Calu3 (cell line): ENCODE results near the gene WDR93. TPM values are rescaled to one million over a fixed set of nuclear protein-coding genes. Genes with fewer than 3 reads are reported as not detected.
A peak's percentile ranks its signal among the peaks of the same experiment; 100 is the strongest.
"Not testable (repeated sequence)": the region's sequence is repeated elsewhere in the genome, so short reads cannot be mapped to it uniquely, and the experiment has no call there.

Source experiments
- BruUV-seq: library from RNA; stranded (reverse); fragments of 400-500 nt; replicated peaks from 2 replicates; lab custom pipeline; 2021; lab: Mats Ljungman, UMichigan
- CTCF ChIA-PET: fragments of 300-600 bp; sonication (Branson Sonifier 250); formaldehyde crosslinking; loops from one replicate; lab custom pipeline; 2022; ENCODE audit warnings: antibody characterized with exemption; lab: Charles Lee
- DNase-seq: peaks from one replicate; pipeline ENCODE4 v3.0.0; 2022
- H3K27ac Mint-ChIP-seq: one replicate; pipeline ENCODE4 v1.8.0; 2022; ENCODE audit warnings: mixed read lengths; ENCODE audit not compliant: unreplicated experiment
- H3K27me3 Mint-ChIP-seq: one replicate; pipeline ENCODE4 v1.8.0; 2022; ENCODE audit warnings: mixed read lengths; ENCODE audit not compliant: unreplicated experiment
- H3K36me3 Mint-ChIP-seq: one replicate; pipeline ENCODE4 v1.8.0; 2022; ENCODE audit warnings: mild to moderate bottlenecking, moderate library complexity, mixed read lengths; ENCODE audit not compliant: insufficient read depth, unreplicated experiment
- H3K4me1 Mint-ChIP-seq: one replicate; pipeline ENCODE4 v1.8.0; 2022; ENCODE audit warnings: mild to moderate bottlenecking, low read depth, mixed read lengths; ENCODE audit not compliant: unreplicated experiment
- H3K4me3 Mint-ChIP-seq: one replicate; pipeline ENCODE4 v1.8.0; 2022; ENCODE audit warnings: mild to moderate bottlenecking, low read depth, moderate library complexity, mixed read lengths; ENCODE audit not compliant: unreplicated experiment
- H3K9me3 Mint-ChIP-seq: one replicate; pipeline ENCODE4 v1.8.0; 2022; ENCODE audit warnings: low read depth, mixed read lengths; ENCODE audit not compliant: unreplicated experiment
- CTCF ChIP-seq: fragments of 200-600 bp; IDR thresholded peaks from one replicate; pipeline ENCODE4 v1.8.0; 2022; ENCODE audit warnings: antibody characterized with exemption; ENCODE audit not compliant: unreplicated experiment
- intact Hi-C: fragments of 100-400 bp; cut with micrococcal nuclease; formaldehyde crosslinking; loops from one replicate; pipeline ENCODE4 v1.10.0; 2022; ENCODE audit not compliant: unreplicated experiment
- total RNA-seq: library from RNA; stranded (reverse); gene quantifications from 2 replicates; pipeline ENCODE4 v1.2.3, GENCODE V29; 2022

Gene WDR93
- total RNA-seq, 1 experiment from 2014 or later = not detected

DNA sequence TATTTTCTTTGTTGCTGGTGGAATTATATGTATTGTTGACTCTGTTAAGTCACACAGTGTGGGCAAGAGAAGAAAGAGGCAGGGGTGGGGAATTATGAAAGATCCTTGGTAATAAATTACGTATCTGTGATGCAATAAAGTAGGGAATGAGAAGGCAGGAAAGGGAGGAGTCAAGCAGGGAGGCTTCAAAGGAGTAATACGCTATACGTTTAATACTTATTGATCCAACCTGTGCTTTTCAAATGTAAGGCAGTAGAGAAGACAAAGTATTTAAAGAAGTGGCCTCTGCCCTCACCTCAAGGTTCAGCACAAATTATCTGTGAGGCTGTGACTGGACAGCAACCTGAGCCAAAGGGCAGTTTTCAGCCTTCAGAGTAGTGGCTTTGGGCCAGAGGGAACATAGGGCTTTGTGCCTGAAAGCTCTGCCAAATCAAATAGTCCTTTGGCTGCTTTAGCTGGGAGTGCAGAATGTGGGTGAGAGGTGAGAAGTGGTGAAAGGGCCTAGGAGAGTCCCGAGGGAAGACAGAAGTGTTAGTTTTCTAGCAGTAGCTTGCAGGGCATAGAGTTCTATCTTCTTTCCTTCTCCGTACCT is 10.2 kb upstream of the WDR93 start:
- no peaks in the 10 kb centered on the region for H3K9me3 Mint-ChIP-seq
- CTCF ChIA-PET = no interaction called here
- no peaks in the 10 kb centered on the region for H3K27me3 Mint-ChIP-seq
- no peak for TF ChIP-seq CTCF
- no TSS peak for BruUV-seq
- no peaks in the 10 kb centered on the region for H3K36me3 Mint-ChIP-seq
- peak; percentile 55 for DNase-seq
- peaks cover 29% of the 10 kb centered on the region for H3K4me1 Mint-ChIP-seq
- peak overlapping the region; percentile 7 for H3K27ac Mint-ChIP-seq
- H3K4me3 Mint-ChIP-seq = no peak overlapping the region
- intact Hi-C loops = no loop called here

DNA sequence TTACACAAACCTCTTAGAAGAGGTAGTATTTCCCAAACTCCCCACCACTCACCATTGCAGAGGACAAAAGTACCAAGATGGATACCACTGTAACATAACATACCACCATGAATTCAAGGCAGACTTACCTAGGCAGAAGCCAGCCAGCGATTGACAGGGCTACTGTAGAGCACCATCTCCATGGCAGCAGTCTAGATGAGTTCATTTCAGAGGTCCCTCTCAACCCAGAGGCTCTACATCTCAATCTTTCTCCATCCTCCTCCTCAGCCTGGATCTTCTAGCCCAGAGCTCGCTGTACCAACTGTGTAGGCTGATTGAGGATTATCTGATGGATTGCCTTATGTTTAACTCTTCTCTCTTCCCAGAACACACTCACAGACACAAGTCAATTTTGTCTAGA is 9.5 kb upstream of the WDR93 start:
- Mint-ChIP-seq H3K36me3 (no peaks in the 10 kb centered on the region), H3K4me3 (no peak overlapping the region), H3K27me3 (no peaks in the 10 kb centered on the region), H3K4me1 (peaks cover 29% of the 10 kb centered on the region), H3K27ac (no peak overlapping the region), H3K9me3 (no peaks in the 10 kb centered on the region)
- BruUV-seq = no TSS peak
- DNase-seq = no peak
- no peak for TF ChIP-seq CTCF
- CTCF ChIA-PET = no interaction called here
- intact Hi-C loops = no loop called here

DNA sequence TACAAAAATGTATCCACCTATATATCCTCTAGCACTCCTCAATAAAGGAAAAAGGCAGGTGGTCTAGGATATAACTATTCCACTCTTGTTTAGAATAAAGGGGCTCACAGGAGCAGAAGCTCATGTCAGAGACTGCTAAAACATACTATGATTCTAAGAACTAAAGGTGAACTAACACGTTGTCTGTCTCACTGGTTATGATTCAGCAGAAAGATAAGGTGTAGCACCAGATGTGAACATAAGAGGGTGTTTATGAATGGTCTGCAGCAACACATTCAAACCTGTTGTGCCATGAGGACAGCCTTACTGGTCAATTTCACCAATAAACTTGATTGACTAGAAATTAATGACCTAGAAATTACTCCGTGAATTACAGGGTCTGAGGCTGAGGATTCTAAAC is 4.6 kb upstream of the WDR93 start:
- no TSS peak for BruUV-seq
- peaks cover 16% of the 10 kb centered on the region for H3K36me3 Mint-ChIP-seq
- H3K9me3 Mint-ChIP-seq = no peaks in the 10 kb centered on the region
- H3K4me1 Mint-ChIP-seq = peaks cover 12% of the 10 kb centered on the region
- H3K27me3 Mint-ChIP-seq = no peaks in the 10 kb centered on the region
- intact Hi-C loops = no loop called here
- no peak for DNase-seq
- H3K27ac Mint-ChIP-seq = no peak overlapping the region
- H3K4me3 Mint-ChIP-seq = no peak overlapping the region
- TF ChIP-seq CTCF = no peak
- CTCF ChIA-PET = no interaction called here

DNA sequence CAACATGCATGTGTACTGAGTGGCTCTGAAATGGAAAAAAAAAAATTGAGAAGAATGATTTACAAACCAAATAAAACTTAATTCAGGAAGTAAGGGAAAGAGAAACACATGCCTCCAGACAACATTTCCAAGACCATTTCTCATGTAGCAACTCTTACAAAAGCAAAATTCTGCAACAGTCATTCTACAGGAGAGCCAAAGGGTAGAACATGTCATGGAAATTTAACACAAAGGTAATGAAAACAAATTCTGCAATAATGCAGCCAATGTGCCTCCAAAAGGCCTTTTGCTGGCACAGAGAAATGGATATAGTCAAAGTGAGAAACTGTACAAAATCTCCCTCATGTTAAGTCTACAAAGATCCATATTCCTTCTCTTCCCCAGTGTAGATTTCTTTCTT is 4.1 kb upstream of the WDR93 start:
- H3K9me3 Mint-ChIP-seq = no peaks in the 10 kb centered on the region
- no TSS peak for BruUV-seq
- TF ChIP-seq CTCF = no peak
- no peak overlapping the region for H3K27ac Mint-ChIP-seq
- no peak for DNase-seq
- no peaks in the 10 kb centered on the region for H3K27me3 Mint-ChIP-seq
- peaks cover 6% of the 10 kb centered on the region for H3K4me1 Mint-ChIP-seq
- peaks cover 18% of the 10 kb centered on the region for H3K36me3 Mint-ChIP-seq
- H3K4me3 Mint-ChIP-seq = no peak overlapping the region
- CTCF ChIA-PET = no interaction called here
- intact Hi-C loops = no loop called here

DNA sequence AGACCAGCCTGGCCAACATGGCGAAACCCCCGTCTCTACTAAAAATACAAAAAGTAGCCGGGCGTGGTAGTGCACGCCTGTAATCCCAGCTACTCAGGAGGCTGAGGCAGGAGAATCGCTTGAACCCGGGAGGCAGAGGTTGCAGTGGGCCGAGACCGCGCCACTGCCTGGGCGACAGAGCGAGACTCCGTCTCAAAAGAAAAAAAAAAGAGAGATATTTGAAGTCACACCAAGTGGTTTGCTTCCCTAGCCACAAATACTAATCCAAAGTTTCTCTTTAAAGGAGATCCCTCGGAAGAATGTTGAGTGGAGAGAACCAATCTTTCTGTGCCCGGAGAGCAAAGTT is 708 bp upstream of the WDR93 start:
- H3K4me3 Mint-ChIP-seq = peak overlapping the region; percentile 96
- H3K27me3 Mint-ChIP-seq, BruUV-seq, H3K9me3 Mint-ChIP-seq, DNase-seq, H3K4me1 Mint-ChIP-seq: not testable (repeated sequence)
- peaks cover 18% of the 10 kb centered on the region for H3K36me3 Mint-ChIP-seq
- peak overlapping the region; percentile 88 for H3K27ac Mint-ChIP-seq
- CTCF ChIA-PET = interaction anchor here (0.7 kb wide), 1 partner anchor 154 kb away, joined by 4 read pairs; no protein-coding TSS in a partner anchor
- intact Hi-C loops = loop anchor here (10.0 kb wide), 1 partner anchor 1795 kb away; no protein-coding TSS in a partner anchor
